ENCODE measurements around the gene PSKH1.

DNA sequence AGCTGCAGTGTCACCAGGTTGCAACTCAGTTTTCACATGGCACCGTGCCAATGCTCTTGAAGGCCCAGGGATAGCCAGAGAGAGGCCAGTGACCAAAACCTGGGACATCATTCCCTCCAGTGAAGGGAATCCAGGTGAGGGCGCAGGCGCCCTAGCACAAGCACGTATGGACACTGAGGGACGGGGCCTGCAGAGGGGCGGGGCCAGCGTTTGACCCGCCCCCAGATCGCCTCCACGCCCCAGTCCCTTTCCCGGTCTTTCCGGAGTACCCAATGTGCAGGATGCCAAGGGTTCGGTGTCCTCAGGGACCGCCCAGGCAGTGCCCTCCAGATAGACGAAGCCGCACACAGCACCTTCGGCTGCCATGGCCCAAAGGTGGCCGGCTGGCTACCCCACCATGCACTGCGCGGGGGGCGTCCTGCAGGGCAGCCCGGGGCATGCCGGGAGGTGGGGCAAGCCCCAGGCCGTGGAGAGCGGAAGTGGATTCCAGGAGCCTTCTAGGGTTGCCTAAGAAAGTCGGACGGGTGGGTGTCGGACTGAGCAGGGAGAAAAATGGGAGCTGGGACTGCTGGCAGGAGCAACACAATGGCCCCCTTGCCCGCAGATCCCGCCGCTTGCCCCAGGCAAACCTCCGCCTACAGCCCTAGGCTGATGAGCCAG lies 70.7 kb downstream of the PSKH1 start:
- TF ChIP-seq, protein P1, sequence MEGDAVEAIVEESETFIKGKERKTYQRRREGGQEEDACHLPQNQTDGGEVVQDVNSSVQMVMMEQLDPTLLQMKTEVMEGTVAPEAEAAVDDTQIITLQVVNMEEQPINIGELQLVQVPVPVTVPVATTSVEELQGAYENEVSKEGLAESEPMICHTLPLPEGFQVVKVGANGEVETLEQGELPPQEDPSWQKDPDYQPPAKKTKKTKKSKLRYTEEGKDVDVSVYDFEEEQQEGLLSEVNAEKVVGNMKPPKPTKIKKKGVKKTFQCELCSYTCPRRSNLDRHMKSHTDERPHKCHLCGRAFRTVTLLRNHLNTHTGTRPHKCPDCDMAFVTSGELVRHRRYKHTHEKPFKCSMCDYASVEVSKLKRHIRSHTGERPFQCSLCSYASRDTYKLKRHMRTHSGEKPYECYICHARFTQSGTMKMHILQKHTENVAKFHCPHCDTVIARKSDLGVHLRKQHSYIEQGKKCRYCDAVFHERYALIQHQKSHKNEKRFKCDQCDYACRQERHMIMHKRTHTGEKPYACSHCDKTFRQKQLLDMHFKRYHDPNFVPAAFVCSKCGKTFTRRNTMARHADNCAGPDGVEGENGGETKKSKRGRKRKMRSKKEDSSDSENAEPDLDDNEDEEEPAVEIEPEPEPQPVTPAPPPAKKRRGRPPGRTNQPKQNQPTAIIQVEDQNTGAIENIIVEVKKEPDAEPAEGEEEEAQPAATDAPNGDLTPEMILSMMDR (IDR thresholded peaks at IDR 0.05; ENCODE audit: poor library complexity), result no peak
- TF ChIP-seq EZH2 (IDR thresholded peaks at IDR 0.05; ENCODE audit: borderline replicate concordance), result no peak
- TF ChIP-seq EZH2phosphoT487 (IDR thresholded peaks at IDR 0.05; ENCODE audit: low read depth, severe bottlenecking, unreplicated experiment), result no peak
